Measurements from ENCODE around the gene SFI1.
A peak's percentile ranks its signal among the peaks of the same experiment; 100 is the strongest.

SFI1 gene

GRCh38 chr22:31611061-31611760 lies 114.9 kb downstream of the SFI1 start:
- H3K4me3 Mint-ChIP-seq: no peak overlapping the region
- H3K9me3 Mint-ChIP-seq: no peaks in the 10 kb centered on the region
- ATAC-seq: no peak
- no peak for DNase-seq
- no peak overlapping the region for H3K27ac Mint-ChIP-seq
- H3K27me3 Mint-ChIP-seq: no peaks in the 10 kb centered on the region
- peaks cover 29% of the 10 kb centered on the region for H3K4me1 Mint-ChIP-seq

GRCh38 chr22:31612891-31613285 lies 116.6 kb downstream of the SFI1 start:
- no peaks in the 10 kb centered on the region for H3K9me3 Mint-ChIP-seq
- DNase-seq: no peak
- H3K27ac Mint-ChIP-seq: peak overlapping the region in 1 of 2 donors; percentile 86
- no peaks in the 10 kb centered on the region for H3K27me3 Mint-ChIP-seq
- H3K4me3 Mint-ChIP-seq: no peak overlapping the region
- ATAC-seq: no peak
- peaks cover 42% of the 10 kb centered on the region for H3K4me1 Mint-ChIP-seq

- Mint-ChIP-seq H3K4me1 (peaks cover 42% of the 10 kb centered on the region), H3K4me3 (no peak overlapping the region), H3K27ac (peak overlapping the region in 1 of 2 donors; percentile 96), H3K9me3 (no peaks in the 10 kb centered on the region), H3K27me3 (no peaks in the 10 kb centered on the region)
- ATAC-seq (no peak), DNase-seq (no peak)
These were observed 117.1 kb downstream of the SFI1 start for GRCh38 chr22:31613286-31613903.

GRCh38 chr22:31613904-31614296 lies 117.6 kb downstream of the SFI1 start:
- no peaks in the 10 kb centered on the region for H3K27me3 Mint-ChIP-seq
- no peak overlapping the region for H3K4me3 Mint-ChIP-seq
- H3K9me3 Mint-ChIP-seq: no peaks in the 10 kb centered on the region
- H3K27ac Mint-ChIP-seq: peak overlapping the region; percentile 87 to 96
- ATAC-seq (no peak), DNase-seq (no peak)
- peaks cover 46% of the 10 kb centered on the region for H3K4me1 Mint-ChIP-seq

DNA sequence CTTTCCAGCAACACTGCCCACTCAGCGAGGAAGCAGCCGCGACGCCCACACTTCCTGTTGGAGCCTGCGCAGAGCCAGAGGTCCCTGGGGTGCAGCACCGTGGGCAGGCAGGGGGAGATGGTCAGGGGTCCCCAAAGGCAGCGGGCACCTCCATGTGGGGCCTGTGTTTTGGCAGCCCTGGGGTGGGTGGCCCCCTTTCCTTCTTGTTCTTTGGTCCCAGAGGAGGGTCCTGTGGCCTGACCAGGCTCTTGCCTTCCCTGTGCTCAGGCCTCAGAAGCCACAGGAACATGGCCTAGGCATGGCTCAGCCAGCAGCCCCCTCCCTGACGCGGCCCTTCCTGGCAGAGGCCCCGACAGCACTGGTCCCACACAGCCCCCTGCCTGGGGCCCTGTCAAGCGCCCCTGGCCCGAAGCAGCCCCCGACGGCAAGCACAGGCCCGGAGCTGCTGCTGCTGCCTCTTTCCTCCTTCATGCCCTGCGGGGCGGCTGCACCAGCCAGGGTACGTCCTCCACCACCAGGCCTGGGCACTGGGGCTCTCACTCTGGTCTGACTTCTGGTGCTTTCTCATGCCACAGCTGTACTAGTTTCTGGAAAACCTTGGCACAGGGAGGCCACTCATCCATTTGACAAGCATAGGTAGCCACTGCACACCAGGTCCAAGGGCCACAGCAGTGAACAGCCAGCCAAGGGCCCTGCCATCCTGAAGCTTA lies 118.6 kb downstream of the SFI1 start:
- Mint-ChIP-seq H3K9me3 (no peaks in the 10 kb centered on the region), H3K27ac (peak overlapping the region; percentile 95 to 96), H3K4me3 (peak overlapping the region in 1 of 2 donors; percentile 8), H3K27me3 (no peaks in the 10 kb centered on the region), H3K4me1 (peaks cover 56% of the 10 kb centered on the region)
- no peak for DNase-seq
- ATAC-seq: no peak

DNA sequence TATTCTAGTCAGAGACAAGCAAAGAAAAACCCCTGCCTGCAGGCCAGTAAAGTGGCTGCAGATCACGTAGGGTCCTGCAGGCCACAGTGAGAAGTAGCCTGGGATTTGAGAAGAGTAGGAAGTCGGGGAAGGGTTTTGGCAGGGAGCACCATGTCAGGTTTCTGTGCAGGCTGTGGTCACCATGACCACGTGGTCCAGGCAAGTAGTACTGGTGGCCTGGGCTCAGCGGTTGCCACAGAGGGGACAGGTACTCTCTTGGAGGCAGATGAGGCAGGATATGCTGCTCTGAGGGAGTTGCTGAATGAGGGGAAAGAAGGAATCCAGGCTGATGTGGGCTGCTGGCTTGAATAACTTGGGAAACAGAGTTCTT lies 119.1 kb downstream of the SFI1 start:
- no peak for DNase-seq
- Mint-ChIP-seq H3K27me3 (no peaks in the 10 kb centered on the region), H3K9me3 (no peaks in the 10 kb centered on the region), H3K4me3 (peak overlapping the region in 1 of 2 donors; percentile 3), H3K27ac (peak overlapping the region; percentile 81 to 95), H3K4me1 (peaks cover 56% of the 10 kb centered on the region)
- ATAC-seq: no peak

- Mint-ChIP-seq H3K4me3 (peak overlapping the region in 1 of 2 donors; percentile 3), H3K9me3 (no peaks in the 10 kb centered on the region), H3K4me1 (peaks cover 56% of the 10 kb centered on the region), H3K27ac (peak overlapping the region; percentile 81 to 95), H3K27me3 (no peaks in the 10 kb centered on the region)
- DNase-seq (no peak), ATAC-seq (no peak)
These were observed 119.6 kb downstream of the SFI1 start for GRCh38 chr22:31615940-31616314.

- Mint-ChIP-seq H3K9me3 (no peaks in the 10 kb centered on the region), H3K27ac (peak overlapping the region; percentile 61 to 95), H3K4me1 (peaks cover 61% of the 10 kb centered on the region), H3K4me3 (peak overlapping the region in 1 of 2 donors; percentile 44), H3K27me3 (no peaks in the 10 kb centered on the region)
- peak; percentile 86 for ATAC-seq
- peak in 1 of 2 donors; percentile 55 for DNase-seq
These were observed 120.1 kb downstream of the SFI1 start for GRCh38 chr22:31616315-31616980.

- Mint-ChIP-seq H3K4me1 (peaks cover 71% of the 10 kb centered on the region), H3K27me3 (no peaks in the 10 kb centered on the region), H3K9me3 (no peaks in the 10 kb centered on the region), H3K4me3 (no peak overlapping the region), H3K27ac (peak overlapping the region in 1 of 2 donors; percentile 96)
- ATAC-seq (no peak), DNase-seq (no peak)
These were observed 121.7 kb downstream of the SFI1 start for GRCh38 chr22:31618057-31618456.

- Mint-ChIP-seq H3K27ac (peak overlapping the region; percentile 49 to 79), H3K27me3 (no peaks in the 10 kb centered on the region), H3K4me1 (peaks cover 74% of the 10 kb centered on the region), H3K4me3 (no peak overlapping the region), H3K9me3 (no peaks in the 10 kb centered on the region)
- ATAC-seq (no peak), DNase-seq (no peak)
These were observed 122.3 kb downstream of the SFI1 start for GRCh38 chr22:31618471-31619176.

GRCh38 chr22:31619611-31620300 lies 123.4 kb downstream of the SFI1 start:
- no peak for ATAC-seq
- Mint-ChIP-seq H3K27ac (peak overlapping the region; percentile 13 to 90), H3K9me3 (no peaks in the 10 kb centered on the region), H3K27me3 (no peaks in the 10 kb centered on the region), H3K4me1 (peaks cover 70% of the 10 kb centered on the region), H3K4me3 (peak overlapping the region in 1 of 2 donors; percentile 10)
- DNase-seq: no peak

DNA sequence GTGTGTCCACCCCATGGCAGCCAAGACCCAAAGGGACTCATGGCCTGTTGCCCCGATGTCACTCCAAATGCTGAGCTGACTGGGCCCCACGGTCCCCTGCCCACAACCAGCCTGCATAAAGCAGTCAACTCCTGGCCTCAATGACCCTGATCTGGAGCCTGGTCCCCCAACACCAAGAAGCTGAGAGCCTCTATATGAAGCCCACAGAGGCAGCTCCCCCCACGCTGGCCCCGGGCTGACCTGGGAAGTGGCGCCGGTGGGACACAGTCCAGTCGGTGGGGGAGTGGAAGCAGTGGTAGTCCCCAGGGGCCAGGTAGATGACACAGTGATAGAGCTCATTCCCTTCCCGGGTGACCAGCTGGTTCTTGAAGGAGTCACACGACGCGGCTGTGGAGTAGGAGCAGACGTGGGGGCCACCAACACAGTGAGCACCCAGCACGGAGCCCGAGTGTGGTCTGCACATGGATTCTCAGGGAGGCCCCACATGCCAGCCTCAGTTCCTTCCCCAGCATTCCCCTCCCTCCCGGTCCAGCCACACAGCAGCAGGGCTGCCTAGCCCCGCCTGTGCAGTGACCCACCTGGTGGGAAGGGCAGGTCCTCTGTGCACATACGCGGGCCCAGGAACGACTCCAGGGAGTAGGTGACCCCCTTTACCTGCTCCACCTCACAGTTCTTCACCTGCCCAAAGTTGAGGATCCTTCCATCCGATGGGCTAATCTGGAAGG lies 124.6 kb downstream of the SFI1 start:
- no peak for ATAC-seq
- Mint-ChIP-seq H3K4me3 (no peak overlapping the region), H3K9me3 (no peaks in the 10 kb centered on the region), H3K4me1 (peaks cover 70% of the 10 kb centered on the region), H3K27ac (peak overlapping the region; percentile 65 to 90), H3K27me3 (no peaks in the 10 kb centered on the region)
- DNase-seq: no peak

DNA sequence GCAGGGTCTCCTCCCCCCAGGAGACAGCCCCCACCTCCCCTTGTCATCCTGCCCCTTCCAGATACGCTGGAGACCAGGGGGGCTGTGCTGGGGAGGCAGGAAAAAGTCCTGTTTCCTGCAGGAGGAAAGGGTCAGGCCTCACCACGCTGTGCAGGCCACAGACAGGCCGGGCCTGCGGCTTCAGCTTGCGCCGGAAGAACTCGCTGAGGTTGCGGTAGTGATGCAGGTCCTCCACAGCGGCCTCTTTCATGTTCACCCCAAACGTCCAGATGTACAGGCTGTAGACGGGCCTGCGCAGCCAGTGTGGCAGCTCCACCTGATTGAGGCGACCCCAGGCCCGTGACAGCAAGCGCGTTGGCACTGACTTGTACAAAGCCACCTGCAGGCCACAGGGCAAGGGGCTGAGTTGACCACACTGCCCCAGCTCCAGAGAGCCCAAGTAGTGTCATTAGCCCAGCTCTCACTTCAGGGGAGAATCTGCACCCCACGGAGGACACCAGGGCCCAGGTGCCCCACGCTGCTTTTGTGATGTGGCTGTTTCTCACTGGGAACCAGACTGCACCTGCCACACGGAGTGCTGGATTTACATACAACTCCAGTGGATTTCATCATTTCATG lies 125.3 kb downstream of the SFI1 start:
- Mint-ChIP-seq H3K9me3 (no peaks in the 10 kb centered on the region), H3K27me3 (no peaks in the 10 kb centered on the region), H3K4me3 (no peak overlapping the region), H3K27ac (peak overlapping the region; percentile 88 to 90), H3K4me1 (peaks cover 70% of the 10 kb centered on the region)
- ATAC-seq (peak; percentile 10), DNase-seq (no peak)

- H3K9me3 Mint-ChIP-seq: no peaks in the 10 kb centered on the region
- H3K4me3 Mint-ChIP-seq: no peak overlapping the region
- peak overlapping the region; percentile 61 to 94 for H3K27ac Mint-ChIP-seq
These were observed 126.6 kb downstream of the SFI1 start for GRCh38 chr22:31622980-31623379.

More at GRCh38 chr22:31622980-31623379, 126.6 kb downstream of the SFI1 start:
- no peak for DNase-seq
- H3K4me1 Mint-ChIP-seq: peaks cover 74% of the 10 kb centered on the region
- H3K27me3 Mint-ChIP-seq: no peaks in the 10 kb centered on the region
- no peak for ATAC-seq

Measured in stimulated activated naive CD8-positive, alpha-beta T cell treated with anti-CD3 and anti-CD28 coated beads, Interleukin-15, amount 100 ng/mL, for 72 hours (primary cell).